GM21786 (cell line): ENCODE results near the gene RALGAPA2.

ENCODE experiments used
- ATAC-seq: cut with Tn5 transposase; IDR thresholded peaks from one replicate; pipeline ENCODE4 v1.9.1; 2021; ENCODE audit not compliant: unreplicated experiment

RALGAPA2 gene

DNA sequence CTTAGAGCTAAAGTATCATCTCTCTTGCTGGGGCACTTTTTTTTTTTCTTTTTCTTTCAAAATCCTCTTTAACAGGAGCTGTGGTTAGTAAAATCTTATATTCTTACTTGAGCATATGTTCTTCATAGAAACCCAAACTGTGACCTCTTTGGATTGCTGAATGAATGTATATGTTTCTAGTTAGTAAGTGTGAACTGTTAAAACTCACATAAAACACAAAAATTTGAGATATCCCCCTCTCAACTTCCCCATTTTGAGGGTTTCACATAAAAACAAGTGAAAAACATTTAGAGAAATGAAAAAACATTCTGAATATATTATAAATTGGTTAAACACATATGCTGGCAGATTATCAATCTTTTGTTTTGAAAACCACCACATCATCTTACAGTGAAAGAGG is 266.4 kb downstream of the RALGAPA2 start:
- ATAC-seq, result no peak

DNA sequence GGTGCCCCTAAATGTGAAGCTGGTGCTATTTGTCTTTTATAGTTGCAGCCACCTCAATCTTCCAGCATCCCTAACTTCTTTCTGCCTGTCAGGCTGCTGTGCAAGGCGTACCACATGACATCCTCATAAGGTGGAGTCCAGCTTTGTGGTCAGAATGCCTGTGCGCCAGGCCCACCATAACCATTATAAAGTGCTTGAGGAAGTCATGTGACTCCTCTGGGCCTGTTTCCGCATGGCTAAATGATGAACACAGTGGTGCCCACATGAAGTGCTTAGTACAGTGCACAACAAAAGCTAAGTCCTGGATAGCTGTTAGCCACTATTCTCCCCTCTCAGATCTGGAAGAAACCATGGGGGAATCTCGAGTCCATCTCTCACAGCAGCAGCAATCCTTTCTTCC is 268.9 kb downstream of the RALGAPA2 start:
- no peak for ATAC-seq

DNA sequence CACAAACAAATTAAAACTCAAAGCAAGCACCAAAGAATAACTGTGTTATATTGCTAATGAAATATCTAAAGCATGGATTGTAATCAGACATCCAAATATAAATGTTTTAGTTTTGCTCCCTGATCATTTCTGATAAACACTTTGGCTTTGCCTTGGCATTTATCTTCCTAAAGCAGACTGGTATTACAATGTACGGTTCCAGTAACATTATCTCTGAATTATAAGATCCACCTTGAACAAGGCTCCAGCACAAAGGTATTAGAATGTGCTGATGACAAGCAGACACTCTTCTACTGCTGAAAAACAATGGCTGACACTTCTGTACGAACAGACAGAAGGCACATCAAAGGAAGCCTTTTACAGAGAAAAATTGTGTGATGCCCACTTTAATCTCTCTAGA is 270.0 kb downstream of the RALGAPA2 start:
- ATAC-seq, result no peak

DNA sequence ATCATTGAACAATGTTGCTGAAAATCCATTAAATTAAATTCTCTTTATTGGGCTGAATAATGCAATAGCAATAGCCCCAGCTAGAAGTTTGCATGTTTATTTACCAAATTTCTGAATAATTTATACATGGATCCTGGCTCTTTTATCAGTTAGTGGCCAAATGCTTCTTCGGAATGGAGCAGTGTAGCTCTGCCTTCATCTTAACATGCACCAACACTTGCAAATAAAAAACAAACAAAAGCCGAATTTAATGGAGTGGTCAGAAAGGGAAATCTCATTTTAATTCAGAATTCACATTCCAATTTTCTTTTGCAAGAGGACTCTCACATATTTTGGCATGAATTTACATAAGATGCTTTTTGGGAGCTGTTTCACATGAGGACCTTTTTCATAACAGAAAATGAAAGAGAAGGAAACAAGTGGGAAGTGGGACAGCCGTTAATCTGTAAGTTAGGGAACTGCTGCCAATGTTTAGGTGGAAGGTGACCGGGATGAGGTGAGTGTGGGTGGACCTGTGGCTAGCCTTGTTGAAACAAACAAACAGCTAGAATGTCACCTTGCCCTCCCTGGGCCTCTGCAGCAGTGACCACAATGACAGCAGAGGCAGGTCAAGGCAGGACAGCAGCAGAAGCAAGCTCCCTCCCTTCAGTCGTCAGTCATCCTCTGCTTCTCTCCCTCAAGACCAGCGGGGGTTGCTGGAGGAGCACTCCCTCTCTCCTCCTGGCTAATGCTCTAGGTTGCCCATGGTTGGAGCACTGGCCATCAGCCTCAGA is 271.4 kb downstream of the RALGAPA2 start:
- ATAC-seq, result no peak

DNA sequence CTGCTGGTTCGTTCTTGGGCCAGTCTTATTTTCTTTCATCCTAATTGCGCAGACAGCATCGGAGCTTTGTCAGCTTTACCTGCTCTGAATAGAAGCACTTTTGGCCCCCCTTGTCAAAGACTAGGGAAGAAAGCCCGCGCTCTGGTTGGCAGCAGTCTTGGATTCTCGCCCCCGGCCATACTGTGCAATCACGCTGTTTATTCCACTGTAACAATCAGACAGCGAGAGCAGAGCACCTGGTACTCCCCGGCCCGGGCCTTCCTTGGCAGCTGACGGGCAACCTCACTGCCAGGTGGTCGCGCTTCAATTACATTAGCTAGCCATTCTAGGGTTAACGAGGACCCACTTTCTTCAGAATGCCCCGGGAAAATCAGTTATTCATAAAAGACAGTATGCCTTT is 272.0 kb downstream of the RALGAPA2 start:
- no peak for ATAC-seq

DNA sequence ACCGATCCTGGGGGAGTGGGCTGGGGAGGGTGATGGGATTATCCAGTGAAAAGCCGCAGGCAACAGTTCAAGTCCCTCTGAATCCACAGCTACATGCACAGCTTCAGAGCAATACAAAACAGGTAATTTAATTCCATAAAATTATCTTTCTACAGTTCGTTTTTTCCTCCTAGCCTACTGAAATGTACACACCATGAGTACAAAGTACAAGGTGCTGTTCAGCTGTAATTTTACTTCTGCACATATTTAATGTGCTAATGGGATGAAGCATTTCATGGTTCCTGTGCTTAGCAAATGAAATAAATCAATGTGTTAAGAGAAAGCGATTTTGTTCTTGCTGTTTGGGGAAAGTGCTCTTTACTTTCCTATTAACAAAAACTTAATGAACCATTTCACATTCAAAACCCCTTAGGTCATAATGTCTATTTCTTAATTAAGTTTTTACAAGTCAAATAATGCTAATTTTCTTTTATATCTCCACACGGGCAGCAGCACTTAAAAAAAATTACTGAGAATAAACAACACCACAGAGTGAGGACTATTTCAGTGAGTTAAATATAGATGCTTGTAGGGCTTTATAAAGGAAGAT is 272.7 kb downstream of the RALGAPA2 start:
- ATAC-seq, result no peak

DNA sequence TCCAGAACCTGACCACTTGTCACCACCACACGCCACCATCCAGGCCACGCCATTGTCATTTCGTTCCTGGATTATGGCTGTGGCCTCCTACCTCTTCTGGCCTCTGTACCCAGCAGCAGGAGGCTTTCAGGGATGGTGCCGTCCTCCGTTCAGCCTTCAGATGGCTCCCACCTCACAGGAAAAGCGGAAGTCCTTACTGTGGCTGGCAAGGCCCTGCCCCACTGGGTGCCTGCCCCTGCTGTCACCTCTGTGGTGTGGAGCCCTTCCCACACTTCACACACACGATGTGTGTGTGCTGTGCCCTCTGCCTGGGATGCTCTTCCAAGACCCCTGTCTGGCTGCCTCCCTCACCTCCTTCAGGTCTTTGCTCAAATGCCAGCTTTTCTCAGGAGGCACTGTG is 275.1 kb downstream of the RALGAPA2 start:
- ATAC-seq, result no peak

DNA sequence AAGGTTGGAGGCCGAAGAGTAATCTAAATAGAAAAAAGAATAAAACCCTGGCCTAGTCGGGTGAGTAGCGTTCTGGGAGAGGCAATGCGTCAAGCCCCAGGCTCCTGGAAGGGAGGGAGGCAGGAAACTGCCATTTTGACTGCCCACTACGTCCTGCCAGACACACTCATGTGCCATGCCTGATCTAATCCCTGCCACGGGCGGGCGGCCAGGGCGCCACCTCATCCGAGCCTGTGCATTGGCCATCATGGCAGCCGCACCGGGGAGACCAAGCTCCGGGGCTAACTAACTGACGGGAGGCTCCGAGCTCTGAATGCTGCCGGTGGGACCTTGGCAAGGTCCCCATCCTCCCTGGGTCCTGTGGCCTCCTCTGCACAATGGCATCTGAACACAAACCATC is 275.8 kb downstream of the RALGAPA2 start:
- ATAC-seq, result no peak

DNA sequence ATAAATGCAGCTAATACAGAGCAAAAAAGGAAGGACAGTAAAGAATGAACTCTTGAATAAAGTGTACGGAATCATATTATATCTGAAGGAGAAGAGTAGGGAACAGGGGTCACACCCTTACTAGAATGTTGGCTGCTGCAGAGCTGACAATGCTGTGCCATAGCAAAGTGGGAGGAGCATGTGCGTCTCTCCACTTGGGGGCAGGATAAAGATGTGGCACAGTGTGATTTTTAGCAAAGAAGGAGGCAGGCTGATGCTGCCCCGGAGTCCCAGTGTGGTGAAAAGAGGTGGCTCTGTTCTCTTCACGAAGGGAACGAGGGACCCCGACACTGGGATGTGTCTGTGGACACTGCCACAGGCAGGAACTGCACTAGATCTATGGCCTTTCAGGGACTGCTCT is 277.0 kb downstream of the RALGAPA2 start:
- ATAC-seq, result no peak

DNA sequence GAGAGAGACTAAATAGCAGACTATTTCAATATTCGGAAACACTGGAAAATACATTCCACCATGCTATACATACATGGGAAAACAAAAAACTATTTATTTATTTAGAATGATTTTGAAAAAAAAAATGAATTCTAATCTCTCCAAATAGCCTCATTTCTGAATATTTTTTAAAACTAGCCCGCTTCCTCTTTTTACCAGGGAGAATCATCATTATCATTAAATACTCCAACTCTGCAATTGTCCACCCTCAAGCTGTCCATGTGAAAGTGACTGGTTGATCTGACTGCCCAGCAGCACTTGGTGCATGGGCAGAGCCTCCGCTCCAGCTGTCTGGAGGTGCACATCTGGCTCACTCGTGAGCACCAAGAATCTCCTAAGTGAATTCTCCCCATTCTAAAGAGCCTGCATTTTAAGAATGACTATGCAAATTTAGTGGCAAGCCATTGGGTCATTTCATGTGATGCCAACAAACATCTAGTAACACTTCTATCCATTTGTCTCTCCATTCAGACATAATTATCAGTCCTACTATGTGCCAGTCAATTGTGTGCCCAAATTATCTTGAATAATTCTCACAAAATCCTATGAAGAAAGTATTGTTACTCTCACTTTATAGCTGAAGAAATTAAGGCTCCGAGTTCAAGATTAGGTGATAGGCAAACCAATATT is 279.7 kb downstream of the RALGAPA2 start:
- no peak for ATAC-seq

DNA sequence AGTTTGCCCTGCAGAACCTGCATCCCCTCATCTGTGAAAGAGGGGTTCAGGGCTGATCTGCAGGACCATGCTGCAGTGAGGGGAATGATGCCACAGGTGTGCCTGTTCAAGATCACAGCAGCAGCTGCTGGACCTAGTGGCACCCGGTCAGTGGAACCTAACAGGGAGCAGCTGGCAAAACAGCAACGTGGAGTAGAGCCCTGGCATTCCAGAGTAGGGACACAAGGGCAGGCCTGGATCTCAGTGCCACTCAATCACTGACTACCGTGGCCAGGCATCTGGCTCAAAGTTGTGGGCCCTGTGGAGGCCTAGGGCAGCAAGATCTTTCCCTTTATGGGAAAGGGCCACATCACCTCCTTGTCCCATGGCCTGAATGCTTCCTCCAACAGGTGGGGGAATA is 282.4 kb downstream of the RALGAPA2 start:
- no peak for ATAC-seq

DNA sequence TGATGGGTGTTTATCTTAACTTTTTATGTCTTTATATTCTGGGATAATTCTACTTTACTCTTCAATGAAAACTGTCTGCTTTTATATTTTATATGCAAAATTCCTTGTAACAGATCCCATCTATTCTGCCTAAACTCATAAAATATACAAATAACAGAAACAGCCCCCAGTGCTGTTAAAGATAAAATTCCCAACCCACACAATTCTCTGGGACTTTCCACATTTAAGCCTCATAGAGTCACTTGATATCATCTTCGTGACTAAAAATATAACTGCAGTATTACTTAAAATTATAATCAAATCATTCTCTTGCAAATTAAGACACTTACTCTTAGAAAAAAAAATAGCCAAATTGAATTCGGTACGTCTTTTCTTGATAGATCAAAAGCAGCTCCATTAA is 284.4 kb downstream of the RALGAPA2 start:
- no peak for ATAC-seq

DNA sequence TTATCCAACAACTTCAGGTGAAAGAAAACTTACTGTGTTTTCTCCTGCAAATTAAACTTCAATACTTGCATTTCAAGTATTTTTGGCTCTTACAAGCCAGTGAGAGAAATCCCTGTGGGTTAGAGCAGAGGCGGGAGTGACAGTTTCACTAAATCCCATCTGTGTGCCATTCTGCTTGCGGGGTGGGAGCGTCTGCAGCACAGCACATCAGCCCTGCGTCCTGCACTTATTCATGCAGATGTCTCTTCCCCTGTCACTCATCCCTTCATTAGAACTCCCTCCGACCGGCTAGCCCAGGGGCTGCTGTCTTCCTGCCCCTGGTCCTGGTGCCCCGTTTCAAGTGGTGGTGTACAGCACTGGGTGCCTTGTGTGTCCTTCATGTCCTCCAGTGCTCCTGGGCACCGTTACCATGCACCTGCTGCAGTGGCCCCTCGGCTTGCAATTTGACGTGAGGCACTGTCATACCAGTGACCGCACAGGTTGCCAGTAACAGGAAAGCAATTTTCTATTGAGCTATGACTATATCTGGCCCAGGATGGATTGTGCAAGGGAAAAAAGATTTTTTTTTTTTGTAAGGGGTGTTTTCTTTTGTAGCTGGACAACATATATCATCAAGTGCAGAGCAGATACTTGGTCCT is 285.1 kb downstream of the RALGAPA2 start:
- no peak for ATAC-seq

DNA sequence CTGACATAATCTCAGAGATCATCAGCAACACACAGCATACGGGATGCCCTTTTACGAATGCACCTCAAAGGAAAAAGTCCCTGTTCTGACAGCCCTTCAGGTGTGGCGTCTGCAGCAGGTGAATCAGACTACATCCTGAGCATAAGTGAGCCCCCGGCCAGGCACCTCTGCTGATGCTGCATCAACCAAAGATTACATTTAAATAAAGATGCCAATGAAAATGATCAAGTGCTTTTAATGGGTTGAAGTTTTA is 285.9 kb downstream of the RALGAPA2 start:
- ATAC-seq, result no peak

DNA sequence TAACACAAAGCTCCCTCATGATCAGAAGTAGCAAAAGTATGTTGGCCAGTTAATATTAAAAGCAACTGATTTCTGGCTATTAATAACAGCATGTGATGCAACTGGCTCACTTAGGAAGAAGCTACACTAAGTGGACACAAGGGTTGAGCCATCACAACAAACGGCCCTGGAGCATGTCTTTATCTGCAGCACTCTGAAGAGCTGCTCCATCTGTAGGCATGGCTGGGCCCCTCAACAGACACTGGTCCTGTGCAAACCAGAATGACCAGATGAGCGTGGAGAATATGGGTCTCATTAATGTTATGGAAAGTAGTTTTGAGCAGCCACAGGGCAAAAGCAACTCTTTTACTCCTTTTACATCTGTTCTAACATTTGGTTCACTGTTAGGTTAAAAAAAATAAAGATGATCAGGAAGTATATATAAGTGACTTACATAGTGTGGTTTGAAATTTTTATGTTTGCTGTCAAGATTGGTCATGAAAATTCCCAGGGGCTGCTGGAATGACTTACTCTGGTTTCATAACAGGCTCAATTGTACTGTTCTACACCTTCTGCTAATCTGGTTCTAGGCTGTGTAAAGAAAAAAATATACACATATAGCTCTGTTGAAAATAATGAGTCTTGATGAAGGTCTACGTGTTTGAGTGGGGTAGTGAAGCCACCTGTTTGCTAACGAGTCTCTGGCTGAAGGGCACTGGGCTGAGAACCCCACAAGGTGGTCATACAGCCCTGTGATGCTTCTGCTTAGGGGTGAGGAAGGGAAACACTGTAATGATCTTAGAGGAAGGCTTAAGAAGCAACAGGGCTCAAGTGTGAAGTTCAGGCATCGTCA is 286.4 kb downstream of the RALGAPA2 start:
- no peak for ATAC-seq

DNA sequence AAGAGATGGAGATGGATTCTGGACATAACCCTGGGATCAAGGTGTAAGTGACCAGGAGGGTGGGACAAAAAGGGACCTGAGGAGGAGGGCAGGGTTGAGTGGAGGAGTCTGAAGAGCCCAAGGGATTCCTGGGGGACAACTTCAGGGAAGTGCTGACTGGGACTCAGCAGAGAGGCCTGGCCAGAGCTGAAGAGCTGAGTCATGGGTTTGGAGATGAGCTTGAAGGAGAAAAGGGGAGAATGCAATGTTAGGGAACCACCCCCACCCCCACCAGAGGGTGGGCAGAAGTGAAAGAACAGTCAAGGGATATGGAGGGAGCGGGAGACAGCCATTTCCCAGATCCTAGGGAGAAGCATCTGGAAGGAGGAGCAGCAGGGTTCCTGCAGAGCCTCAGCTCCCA is 289.3 kb downstream of the RALGAPA2 start:
- no peak for ATAC-seq

DNA sequence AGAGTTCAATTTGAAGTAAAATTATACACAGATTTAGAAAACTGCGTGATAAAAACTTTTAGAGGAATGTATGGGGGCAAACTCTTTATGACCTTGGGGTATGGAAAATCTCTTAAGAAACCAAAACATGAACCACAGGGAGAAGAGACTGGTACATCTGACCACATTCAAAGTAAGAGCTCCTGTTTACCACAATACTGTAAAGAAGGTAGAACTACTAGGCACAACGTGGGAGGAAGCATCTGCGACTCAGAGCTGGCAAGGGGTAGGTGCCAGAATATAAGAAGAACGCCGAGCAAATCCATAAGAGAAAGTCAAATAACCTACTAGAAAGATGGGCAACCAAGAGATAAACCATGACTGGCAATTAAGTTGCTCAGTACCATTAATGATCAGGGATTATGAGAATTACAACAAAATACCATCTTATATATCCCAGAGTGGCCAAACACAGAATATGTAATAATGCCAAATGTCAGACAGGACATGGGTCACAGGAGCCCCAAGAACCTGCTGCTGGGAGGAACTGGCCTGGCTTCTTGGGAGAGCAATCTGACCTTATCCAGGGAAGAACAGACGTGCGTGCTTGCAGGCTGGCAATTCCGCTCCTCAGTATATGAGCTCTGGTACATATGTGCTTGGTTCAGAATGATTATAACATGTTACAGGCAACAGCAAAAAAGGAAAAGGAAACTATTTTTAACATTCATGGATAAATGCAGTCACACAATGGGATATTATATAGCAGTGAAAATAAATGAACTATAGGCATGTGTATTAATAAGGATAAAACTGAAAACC is 294.4 kb downstream of the RALGAPA2 start:
- no peak for ATAC-seq

DNA sequence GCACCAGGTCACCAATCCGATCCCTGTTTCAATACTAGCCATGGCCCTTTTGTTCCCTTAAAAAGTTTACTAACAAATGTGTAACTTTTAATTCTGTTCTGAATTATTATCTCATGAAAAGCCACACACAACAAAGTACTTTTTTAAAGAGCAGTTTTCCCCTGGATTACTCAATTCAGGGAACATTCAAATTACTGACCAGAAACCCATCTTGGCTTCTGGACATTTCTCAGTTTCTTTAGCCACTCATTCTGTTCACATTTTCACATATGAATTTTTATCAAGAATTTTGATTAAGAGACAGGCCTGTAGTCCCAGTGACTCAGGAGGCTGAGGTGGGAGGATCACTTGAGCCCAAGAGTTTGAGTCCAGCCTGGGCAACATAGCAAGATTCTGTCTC is 297.1 kb downstream of the RALGAPA2 start:
- ATAC-seq, result no peak

DNA sequence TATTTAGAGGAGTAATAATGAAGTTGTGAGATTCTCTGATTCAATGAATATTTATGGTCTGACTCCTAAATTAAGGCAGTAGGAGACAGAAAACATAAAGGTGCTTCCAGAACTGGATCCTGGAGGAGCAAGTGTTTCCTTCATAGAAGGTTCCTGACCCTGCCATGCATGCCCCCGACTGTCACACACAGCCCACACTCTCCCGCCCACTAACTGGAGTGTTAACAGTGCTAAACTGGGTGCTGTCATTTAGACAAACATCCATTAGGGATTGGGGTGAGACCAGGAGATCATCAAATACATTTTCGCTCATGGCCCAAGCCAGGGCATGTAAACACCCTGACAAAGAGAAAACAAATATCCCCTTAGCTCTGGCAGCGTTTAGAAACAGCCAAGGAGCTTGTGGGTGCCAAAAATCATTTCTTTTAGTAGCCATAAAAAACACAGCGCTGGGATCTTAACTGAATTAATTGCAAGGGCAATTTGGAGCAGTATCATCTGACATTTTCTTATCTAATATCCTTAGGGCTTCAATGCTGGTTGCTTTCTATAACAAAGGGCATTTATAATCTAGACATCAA is 297.7 kb downstream of the RALGAPA2 start:
- ATAC-seq, result no peak

DNA sequence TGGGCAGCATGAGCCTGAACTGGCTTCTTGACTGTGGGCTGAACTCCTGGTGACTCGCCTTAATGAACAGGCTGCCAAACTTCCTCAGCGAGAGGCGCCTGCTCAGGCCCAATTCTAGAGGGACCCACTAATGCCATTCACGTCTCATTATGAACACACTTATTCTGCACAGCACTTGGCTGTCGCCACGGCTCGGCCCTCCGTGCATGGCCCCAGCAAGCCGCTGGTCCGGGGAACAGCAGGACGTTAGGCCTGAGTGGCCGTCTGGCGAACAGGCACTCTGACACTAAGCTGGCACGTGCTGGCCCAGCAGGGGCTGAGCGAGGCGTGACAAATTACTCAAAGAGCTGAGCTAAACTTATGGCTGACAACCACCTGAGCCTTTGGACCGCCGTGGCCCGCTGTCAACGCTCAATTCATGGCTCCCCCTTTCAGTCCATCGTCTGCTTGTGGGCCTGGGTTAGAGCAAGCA is 298.6 kb downstream of the RALGAPA2 start:
- no peak for ATAC-seq
